HG03521 (cell line): ENCODE measurements around the gene TLR10.
A peak's percentile ranks its signal among the peaks of the same experiment; 100 is the strongest.
"Not testable (repeated sequence)": the region's sequence is repeated elsewhere in the genome, so short reads cannot be mapped to it uniquely, and the experiment has no call there.

ENCODE experiments used
- ATAC-seq: cut with Tn5 transposase; IDR thresholded peaks from one replicate; pipeline ENCODE4 v1.9.1; 2021; ENCODE audit warnings: mild to moderate bottlenecking, moderate library complexity; ENCODE audit not compliant: unreplicated experiment

Gene TLR10

GRCh38 chr4:38768968-38769394 lies 13.8 kb downstream of the TLR10 start:
- no peak for ATAC-seq

DNA sequence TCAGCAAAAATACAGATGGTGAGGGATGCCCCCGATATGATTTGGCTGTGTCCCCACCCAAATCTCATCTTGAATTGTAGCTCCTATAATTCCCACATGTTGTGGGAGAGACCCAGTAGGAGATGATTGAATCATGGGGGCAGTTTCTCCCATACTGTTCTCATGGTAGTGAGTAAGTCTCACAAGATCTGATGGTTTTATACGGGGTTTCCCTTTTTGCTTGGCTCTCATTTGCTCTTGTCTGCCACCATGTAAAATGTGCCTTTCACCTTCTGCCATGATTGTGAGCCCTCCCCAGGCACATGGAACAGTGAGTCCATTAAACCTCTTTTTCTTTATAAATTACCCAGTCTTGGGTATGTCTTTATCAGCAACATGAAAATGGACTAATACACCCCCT lies 15.8 kb downstream of the TLR10 start:
- ATAC-seq, result not testable (repeated sequence)

DNA sequence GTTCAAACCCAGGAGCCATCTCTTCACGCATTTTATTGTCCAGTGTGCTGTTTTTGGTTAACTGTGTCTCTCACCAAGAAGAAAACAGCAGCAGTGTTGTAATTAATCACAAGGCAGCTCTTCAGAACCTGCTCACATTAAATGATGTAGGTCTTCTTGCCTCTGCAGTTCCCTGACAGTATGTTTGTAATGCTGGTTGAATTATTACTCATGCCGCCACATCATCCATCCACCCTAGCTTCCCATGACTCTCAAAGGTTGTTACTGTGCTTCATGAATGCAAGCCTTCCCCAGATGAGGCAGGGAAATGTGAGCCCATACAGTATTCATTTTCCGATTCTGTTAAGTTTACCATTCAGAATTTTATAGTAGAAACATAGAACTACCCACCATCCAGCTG lies 17.4 kb downstream of the TLR10 start:
- no peak for ATAC-seq

DNA sequence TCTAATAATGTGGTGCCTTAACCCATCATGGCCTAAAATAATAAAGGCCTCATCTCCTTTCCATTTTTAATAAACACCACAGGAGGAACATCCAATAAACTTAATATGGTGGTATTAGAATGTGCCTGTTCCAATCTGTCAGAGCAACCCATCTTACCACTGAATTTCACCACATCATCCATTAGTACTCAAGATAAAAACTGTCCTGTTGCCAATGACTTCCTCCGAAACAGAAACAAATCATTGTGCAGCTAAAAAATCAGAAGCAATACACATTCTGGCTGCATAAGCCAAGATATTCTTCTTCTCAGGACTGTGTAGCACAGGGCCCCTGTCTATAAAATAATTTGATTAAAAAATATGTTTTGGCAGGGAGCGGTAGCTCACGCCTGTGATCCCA lies 18.5 kb downstream of the TLR10 start:
- no peak for ATAC-seq

GRCh38 chr4:38762560-38762959 lies 20.2 kb downstream of the TLR10 start:
- no peak for ATAC-seq

GRCh38 chr4:38759790-38760122 lies 23.0 kb downstream of the TLR10 start:
- ATAC-seq, result no peak

- ATAC-seq, result no peak
Measured at GRCh38 chr4:38759113-38759789, 23.5 kb downstream of the TLR10 start.

- ATAC-seq, result no peak
Measured at GRCh38 chr4:38757945-38758600, 24.7 kb downstream of the TLR10 start.

GRCh38 chr4:38752941-38753806 lies 29.6 kb downstream of the TLR10 start:
- no peak for ATAC-seq

DNA sequence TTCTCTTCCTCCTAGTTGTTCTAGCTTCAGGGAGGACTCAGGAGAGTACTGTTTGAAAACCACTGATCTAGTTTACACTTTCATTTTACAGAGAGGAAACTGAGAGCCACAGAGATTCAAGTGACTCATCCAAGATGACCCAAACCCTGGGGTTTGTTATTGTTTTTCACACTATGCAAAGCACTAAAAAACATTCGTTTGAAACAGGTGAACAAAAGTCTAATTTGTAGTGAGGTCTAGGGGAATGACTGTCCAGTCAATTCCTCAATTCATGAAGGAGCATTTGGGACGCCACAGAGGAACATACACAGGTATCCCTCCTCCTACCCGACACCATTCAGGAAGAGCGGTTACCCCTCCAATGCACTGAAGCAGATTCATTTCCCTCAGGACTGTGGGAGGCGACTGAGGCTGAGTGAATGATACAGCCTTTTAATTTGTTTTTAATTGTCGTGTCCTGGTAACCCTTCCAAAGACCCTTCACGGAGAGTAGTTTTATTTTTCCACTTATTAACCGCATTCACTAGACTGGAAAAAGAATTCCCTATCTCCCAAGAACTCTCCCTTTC lies 30.3 kb downstream of the TLR10 start:
- ATAC-seq, result peak; percentile 95

DNA sequence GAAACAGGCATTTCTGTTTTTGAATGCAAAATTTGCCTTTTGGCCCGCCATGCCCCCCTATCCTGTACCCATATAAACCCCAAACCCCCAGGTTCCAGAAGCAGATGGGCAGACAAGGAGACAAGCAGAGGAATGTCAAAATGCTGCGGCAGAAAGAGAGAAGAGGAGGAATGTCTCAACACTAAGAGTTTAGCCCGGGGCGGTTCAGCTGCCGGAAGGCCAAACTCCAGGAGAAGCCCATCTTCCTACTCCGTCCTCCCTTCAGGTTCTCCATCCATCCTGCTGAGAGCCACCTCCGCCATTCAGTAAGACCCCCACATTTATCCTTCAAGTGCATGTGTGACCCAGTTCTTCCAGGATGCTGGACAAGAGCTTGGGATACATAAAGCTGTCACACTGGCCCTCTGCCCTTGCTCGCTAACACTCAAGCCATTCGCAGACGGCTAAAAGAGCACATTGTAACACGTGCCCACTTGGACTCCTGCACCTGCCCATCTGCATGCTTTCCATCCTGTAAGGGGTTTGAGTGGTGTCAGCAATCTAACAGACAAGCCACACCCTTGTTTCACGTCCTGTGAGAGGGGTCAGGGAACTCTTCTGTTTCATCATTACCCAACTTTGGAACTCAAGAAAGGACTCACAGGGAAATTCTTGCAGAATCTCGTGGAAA lies 31.3 kb downstream of the TLR10 start:
- ATAC-seq, result no peak

GRCh38 chr4:38749336-38749735 lies 33.5 kb downstream of the TLR10 start:
- no peak for ATAC-seq

GRCh38 chr4:38747629-38748028 lies 35.2 kb downstream of the TLR10 start:
- ATAC-seq, result no peak

DNA sequence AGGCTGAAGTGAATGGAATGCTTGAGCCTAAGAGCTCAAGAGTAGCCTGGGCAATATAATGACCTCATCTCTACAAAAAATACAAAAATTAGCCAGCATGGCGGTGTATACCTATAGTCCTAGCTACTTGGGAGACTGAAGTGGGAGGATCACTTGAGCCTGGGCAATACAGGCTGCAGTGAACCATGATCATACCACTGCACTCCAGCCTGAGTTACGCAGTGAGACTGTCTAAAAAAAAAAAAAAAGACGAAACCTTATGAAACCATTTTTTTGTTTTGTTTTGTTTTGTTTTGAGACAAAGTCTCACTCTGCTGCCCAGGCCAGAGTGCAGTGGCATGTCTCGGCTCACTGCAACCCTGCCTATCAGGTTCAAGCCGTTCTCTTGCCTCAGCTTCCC lies 36.9 kb downstream of the TLR10 start:
- no peak for ATAC-seq

GRCh38 chr4:38743866-38744265 lies 38.9 kb downstream of the TLR10 start:
- ATAC-seq, result no peak

- ATAC-seq, result no peak
Measured at GRCh38 chr4:38740303-38740702, 42.5 kb downstream of the TLR10 start.

DNA sequence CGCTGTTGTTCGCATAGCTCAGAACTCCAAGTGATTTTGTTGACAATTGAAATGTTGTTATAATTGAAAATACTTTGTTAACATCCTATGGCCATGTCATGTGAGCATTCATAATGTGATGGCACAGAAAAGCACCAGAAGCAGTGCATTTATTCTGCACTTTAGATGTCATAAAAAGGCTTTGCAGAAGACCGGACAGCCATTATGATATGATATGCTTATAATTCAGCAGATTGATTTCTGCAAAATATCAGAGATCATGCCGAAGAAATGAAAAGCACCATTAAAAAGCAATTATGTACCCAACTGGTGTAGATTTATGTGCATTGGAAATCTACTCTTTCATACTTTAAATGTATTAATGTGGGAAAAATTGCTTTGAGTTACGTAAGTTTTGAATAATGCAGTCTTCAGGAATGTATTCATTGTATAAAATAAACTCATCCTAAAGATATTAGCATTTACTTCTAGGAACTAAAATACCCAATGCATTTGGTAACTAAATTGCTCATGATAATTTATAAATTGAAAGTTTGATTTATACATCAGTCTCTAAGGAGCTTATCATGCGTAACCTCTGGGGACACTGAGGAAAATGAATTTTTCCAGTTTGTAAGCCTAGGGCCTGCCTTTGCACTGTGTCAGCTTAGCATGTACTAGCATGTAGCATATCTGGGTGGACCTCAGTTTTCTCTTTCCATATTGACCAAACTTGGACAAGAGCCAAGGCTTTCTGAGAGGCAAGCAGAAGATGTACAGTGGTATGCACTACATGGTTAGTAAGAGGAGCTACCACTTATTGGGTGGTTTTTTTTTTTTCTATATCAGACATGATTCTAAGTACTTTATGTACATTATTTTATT lies 43.6 kb downstream of the TLR10 start:
- no peak for ATAC-seq

DNA sequence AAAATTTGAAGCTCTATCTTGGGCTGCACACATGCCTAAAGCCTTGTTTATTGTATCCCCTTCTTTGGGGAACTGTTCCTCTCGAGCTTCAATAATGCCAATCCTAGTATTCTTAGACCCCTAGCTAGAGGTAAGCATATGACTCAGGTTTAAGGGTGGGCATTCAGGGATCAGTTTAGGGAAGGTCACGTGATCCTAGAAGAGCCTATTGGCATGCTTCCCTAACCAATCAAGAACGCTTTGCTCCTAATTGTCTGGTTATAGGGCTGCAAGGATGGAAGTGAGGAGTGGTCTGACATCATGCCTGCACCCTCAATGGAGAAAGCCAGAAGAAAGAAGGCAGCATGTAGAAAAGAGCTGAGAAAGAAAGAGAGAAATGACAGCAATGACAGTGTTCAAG lies 46.9 kb downstream of the TLR10 start:
- no peak for ATAC-seq

GRCh38 chr4:38734911-38735310 lies 47.9 kb downstream of the TLR10 start:
- ATAC-seq, result no peak

DNA sequence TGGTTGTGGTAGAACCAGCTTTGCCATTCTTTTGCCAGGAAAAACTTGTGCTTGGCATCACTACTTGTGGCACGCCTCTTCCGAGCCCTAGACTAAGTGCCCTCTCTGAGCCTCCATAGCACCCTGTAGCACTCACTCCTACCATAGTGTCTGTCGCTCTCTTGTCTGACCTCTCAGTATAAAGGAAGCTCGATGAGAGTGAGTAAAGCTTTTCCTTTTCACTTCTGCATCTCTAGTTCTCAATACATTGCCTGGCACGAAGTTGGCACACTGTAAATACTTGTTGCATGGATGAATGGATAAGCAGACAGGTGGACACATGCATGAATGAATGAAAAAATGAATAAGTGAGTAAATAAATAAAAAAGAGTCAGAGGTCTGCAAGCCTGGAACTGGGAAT lies 48.3 kb downstream of the TLR10 start:
- ATAC-seq, result no peak
